HG03159 (cell line): ENCODE data around the gene SPN.
"Not testable (repeated sequence)": the region's sequence is repeated elsewhere in the genome, so short reads cannot be mapped to it uniquely, and the experiment has no call there.

Experiments
- ATAC-seq: cut with Tn5 transposase; IDR thresholded peaks from one replicate; pipeline ENCODE4 v1.9.1; 2021; ENCODE audit warnings: mild to moderate bottlenecking, moderate library complexity; ENCODE audit not compliant: unreplicated experiment

The SPN gene

DNA sequence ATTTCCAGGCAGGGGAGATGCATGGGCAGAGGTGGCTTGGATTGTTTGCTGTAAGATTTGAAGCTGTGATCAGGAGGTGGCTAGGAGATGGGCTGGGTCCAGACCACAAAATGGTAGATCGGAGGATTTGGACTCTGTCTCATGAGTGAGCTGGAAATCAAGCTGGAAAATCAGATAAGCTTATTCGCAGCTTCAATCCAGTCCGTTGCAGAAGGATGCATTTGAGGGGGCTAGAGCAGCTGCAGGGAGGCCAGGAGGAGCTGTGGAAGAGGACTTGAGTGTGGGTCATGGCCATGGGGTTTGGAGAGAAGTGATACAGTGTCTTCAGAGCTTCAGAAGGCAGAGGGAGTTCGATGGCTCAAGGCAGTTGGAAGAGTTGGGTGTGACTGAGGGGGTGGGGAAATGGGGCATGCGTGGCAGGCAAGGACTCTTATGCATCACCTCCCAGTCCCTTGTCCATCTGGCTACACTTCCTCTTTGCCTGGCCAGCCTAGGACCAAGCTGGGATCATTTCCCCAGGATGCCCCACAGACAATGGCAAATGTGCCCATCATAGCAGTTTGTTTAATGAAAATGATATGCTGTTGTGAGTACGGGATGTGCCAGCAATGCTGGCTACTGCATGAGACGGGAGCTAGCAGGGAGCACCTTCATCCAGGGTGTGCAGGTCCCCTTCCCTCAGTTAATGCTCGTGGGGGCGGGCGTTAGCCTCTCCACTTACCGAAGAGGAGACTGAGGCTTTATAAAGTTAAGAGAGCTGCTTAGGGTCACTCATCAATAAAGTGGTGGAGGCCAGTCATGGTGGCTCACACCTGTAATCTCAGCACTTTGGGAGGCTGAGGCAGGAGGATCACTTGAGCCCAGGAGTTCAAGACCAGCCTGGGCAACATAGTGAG lies 36.5 kb downstream of the SPN start:
- no peak for ATAC-seq

DNA sequence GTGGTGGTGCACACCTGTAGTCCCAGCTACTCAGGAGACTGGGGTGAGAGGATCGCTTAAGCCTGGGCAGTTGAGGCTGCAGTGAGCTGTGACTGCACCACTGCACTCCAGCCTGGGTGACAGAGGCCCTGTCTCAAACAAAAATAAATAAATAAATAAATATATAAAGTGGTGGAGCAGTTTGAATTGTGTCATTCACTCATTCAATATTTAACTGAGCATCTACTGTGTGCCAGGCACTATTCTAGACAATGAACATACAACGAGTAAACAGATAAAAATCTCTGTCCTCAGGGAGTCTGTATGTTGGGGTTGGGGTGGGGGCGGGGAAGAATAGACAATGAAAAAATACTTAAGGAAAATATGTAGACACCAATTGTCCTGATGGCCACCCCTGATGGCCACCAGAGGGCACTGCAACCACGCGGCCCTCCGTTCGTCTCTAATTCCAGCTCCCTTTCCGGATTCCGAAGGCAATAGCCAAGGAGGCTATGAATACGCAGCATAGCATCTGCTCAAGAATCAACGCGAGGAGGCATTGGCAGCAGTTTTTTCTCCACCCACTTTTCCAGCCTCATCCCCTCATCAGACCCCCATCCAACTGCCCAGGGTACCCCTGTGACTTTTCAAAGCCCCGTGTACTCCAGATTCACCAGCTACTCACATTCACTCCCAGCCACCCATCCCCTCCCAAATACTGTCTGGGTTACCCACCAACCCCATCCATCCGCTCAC lies 37.4 kb downstream of the SPN start:
- no peak for ATAC-seq

DNA sequence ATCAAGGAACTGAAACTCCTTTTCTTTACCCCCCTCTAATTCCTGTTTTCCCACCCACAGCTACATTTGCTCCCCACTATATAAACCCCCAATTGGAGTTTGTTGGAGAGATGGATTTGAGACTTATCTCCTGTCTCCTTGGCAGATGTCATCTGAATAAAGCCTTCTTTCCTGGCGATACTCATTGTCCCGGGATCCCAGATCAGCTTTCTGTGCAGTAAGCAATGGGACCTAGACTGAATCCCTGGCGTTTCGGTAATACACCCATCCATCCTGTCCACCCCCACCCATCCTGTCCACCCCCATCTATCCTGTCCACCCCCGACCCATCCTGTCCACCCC lies 38.1 kb downstream of the SPN start:
- ATAC-seq = no peak

DNA sequence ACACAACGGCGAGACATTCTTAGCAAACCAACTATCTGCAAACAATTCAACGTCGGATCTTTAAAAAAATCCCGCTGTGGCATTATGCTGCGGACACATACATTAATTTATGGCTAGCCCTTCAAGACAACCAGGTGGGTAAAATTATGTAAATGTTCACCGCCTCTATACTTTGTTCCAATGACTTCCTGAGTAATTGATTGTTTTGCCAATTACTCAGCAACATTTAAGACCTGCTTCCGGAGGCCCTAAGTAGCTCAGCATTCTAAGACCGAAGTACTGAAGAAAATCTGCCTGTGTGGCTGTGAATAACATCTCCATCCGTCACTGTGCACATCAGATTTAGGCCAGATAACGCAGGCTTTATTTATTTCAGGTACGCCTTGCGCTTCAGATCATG lies 39.2 kb downstream of the SPN start:
- ATAC-seq = peak; percentile 45

DNA sequence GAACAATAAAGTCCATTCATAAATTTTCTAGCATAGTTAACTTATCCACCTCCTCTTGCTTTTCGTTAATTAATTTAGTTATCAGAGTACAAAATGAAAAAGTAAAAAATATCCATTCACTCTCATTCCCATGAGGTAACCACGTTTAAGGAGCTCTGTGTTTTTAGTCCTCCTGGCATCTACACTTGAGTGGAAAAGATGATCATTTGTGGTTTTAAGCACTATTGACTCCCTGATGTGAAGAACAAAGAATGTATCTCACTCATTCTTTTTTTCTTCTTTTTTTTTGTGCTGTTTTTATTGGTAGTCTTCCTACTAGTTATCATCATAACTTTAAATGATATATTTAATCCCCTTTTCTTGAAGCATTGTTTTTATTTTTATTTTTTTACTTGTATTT lies 42.0 kb downstream of the SPN start:
- no peak for ATAC-seq

DNA sequence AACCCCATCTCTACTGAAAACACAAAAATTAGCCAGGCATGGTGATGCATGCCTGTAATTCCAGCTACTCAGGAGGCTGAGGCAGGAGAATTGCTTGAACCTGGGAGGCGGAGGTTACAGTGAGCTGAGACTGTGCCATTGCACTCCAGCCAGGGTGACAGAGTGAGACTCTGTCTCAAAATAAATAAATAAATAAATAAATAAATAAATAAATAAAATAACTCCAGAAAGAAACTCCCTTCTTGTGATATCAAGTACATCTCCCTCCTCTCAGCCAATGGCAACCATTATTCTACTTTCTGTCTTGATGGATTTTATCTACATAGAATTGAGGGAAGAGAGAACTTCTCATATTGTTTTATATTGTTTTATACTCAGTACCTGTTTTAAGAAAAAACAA lies 44.1 kb downstream of the SPN start:
- ATAC-seq = not testable (repeated sequence)

DNA sequence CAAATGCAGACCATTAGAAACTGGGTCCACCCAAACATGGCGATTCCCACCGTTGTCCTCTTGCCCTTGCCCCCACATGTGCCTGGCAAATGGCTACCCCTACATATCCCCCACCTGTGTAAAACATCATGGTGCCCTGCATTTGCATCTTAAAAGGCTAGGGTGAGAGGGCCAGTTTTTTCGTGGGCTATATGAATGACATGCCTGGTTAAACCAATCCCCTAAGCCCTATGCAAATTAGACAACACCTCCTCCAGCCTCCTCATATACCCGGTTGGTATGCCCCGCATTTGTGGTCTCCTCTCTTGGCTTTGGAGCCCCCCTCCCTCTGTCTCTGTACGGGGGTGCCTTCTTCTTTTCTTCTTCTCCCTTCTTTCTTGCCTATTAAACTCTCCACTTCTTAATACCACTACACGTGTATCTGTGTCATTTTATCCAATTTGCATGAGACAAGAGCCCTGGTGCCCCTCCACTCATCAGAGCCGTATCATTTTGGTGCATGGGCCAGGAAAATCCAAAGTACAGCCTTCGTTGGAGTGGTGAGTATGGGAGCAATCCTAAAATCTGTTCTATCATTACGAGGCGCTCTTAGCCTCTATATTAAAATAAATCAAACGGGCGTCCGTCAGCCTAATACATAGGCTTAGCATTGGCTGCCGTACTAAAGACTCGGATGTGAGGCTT lies 46.0 kb downstream of the SPN start:
- ATAC-seq = no peak

DNA sequence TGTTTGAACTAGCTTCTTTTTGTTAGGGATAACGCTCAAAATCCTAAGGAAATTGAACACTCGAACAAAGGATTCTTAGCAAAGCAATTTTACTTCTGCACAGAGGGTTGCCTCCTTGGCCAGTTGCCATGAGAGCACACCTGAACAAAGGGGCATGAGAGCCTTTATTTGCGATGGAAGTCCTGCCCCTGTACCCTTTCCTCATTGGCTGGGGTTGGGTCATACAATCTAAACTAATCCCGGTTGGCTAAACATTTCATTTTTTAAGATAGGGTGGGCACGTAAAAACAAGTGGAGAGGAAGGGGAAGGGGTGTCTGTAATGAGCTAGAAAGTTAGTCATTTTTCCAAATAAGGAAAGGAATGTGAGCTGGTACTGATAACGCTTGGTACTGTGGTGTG lies 46.6 kb downstream of the SPN start:
- ATAC-seq = not testable (repeated sequence)

DNA sequence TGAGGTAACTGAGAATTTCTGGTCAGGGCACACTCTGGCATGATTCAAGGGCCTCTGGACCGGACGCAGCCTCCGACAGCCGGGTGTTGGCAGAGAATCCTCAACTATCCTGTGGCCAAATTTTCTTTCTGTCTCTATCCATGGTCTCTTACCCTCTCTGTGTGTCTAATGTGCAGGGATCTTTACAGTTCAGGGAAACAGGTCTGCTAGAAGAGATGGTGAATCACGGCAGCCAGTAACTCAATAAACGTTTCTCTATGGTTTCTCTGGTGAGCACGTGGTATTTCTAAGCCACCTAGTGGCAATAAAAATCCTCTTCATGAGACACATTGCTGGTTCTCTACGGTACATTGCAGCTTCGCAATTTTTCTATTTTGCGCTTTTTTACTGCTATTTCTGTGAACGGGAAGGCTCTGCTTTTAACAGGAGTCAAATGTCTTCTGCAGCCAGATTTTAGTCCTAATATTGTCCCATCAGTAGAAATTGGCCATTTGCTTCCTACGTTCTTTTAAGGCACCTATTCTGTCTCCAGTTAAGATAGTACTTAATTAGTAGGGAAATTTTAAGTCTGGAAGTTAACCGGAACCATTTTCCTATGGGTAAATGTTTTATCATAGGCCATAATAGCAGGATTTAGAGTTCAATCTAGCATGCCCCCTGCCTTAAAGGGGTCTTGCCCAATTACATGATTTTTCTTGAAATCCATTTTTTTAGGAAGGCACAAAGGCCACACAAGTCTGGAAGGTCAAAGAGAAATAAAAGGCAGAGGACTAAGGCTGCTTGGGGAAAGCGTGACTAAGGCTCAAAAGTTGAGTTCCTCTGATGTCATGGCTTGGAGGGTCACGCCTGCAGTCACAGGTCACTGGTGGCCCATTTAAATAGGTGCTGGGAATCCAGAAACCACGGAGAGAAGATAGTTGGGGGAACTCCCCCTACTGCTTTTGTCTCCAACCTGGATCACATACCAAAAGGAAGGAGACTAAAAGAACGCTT lies 47.5 kb downstream of the SPN start:
- ATAC-seq = no peak

DNA sequence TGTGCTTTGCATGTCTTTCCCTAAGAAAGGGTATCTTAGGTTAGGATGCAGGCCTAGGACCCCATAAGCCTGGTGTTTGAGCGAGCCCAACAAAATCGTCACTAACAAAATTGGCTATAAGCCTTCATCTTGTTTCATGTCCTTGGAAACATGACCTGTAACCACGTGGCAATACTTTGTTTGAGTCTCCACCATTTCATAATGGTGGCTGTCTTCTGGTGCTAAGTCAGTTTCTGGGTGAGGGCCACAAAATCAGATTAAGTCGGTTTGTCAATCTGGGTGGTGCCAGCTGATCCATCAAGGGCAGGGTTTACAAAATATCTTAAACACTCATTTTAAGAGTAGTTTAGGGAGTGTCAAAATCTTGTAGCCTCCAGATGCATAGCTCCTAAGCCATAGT lies 49.8 kb downstream of the SPN start:
- no peak for ATAC-seq

DNA sequence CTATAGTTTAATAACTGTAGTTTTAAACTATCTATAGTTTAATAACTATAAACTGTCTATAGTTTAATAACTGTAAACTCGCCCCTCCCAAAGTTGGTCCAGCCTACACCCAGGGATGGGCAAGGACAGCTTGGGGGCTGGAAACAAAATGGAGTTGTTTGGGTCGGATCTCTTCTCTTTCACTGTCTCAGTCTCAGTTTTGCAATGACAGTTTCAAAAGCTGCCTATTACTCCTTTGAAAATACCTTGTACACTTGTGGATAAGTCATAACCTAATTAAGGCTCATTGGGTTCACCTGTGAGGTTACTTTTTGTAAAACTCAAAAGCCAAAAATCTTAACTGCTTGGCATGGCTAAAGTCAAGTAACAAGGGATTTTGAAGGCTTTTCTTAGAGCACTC lies 51.3 kb downstream of the SPN start:
- no peak for ATAC-seq

DNA sequence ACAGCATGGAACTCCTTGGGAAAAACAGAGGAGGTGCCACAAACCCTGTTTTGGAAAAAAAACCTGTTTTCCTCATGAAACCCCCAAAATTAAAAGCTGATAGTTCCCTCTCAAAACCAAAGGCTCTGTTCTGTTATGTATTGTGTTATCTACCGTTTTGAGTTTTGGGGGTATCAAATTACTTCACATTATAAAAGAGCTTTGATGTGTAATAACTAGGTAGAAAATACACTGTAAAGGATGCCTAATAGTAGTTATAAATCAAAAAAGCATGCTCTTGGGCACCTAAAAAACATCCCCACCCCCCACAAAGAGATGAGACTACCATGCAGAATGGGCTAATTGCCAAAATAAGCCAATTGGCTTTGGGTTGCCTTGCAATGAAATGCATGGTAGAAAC lies 51.9 kb downstream of the SPN start:
- ATAC-seq = no peak

DNA sequence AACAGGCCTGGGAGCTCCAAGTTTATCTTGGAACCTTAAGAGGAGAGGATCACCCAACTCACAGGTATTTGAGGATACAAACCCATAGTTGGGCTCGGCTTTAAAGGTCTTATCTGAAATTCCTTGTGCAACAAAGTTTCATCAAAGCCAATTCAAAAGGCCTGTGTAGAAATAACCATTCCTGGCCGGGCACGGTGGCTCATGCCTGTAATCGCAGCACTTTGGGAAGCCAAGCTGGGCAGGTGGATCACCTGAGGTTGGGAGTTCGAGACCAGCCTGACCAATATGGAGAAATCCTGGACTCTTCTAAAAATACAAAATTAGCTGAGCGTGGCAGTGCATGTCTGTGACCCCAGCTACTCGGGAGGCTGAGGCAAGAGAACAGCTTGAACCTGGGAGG lies 54.1 kb downstream of the SPN start:
- no peak for ATAC-seq

DNA sequence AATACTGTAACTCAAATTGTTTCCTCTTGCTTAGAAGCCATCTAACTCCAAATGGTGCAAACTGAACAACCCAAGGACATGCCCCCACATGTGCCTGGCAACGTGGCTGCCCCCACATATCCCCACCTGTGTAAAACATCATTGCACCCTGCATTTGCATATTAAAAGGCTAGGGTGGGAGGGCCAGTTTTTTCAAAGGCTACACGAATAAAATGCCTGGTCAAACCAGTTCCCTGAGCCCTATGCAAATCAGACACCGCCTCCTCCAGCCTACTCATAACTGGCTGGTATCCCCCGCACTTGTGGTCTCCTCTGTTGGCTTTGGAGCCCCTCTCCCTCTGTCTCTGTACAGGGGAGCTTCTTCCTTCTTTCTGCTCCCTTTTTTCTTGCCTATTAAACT lies 56.0 kb downstream of the SPN start:
- ATAC-seq = no peak
